ENCODE data around the gene SLC25A2.
"Not testable (repeated sequence)": the region's sequence is repeated elsewhere in the genome, so short reads cannot be mapped to it uniquely, and the experiment has no call there.

Gene SLC25A2

DNA sequence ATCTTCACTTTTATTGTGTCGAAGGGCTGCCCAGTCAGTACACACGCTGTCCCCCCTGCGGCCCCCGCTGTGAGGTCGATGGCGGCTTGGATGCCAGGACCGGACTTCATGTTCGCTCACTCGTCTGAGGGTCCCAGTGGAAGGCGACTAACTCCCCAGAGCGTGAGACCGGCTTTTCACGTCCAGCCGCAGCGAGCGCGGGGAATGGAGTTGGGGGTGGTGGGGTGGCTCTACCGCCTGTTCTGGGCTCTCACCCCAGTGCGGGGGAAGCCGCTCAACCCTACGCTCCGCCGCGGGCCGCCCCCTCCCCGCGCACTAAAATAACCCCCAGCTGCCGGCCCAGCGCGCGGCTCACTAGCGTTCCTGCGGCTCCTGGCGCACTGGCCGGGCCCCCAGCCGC lies at the start of gene SLC25A2:
SLC25A2 (minus strand) TSS at position 294 of the 400 bp plus-strand sequence; CDS start at position 110, 184 bp downstream.
- FAIRE-seq, result no peak

DNA sequence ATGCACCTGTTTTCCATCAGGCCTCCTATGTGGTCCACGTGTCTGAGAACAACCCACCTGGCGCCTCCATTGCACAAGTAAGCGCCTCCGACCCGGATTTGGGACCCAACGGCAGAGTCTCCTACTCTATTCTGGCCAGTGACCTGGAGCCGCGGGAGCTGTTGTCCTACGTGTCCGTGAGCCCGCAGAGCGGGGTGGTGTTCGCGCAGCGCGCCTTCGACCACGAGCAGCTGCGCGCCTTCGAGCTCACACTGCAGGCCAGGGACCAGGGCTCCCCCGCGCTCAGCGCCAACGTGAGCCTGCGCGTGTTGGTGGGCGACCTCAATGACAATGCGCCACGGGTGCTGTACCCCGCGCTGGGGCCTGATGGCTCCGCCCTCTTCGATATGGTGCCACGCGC lies 47.7 kb upstream of the SLC25A2 start:
- no peak for FAIRE-seq

DNA sequence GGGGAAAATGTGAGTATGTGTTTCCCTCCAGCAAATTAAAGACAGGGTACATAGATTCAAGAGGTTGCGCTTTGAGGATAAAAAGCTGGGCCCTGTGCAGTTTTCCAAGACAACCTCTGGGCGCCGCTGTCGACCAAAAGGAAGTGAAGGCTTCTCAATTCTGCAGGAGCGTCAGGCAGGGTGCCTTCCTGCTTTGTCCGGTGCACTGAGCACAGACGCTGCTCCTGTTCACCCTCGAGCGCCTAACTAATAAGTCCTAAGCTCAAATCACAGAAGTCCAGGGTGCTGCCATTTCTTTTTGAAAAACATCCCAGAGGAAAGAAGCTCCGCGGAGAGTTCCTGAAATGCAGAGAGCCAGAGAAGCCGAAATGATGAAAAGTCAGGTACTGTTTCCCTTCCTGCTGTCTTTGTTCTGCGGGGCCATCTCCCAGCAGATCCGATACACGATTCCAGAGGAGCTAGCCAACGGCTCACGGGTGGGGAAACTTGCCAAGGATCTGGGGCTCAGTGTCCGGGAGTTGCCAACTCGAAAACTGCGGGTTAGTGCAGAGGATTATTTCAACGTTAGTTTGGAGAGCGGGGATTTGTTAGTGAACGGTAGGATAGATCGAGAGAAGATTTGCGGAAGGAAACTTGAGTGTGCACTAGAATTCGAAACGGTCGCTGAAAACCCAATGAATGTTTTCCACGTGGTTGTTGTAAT lies 46.2 kb upstream of the SLC25A2 start, which contains the start of gene PCDHGB1:
PCDHGB1 (plus strand) TSS at position 183 of the 703 bp plus-strand sequence; CDS start at position 345, 162 bp downstream.
- no peak for FAIRE-seq

DNA sequence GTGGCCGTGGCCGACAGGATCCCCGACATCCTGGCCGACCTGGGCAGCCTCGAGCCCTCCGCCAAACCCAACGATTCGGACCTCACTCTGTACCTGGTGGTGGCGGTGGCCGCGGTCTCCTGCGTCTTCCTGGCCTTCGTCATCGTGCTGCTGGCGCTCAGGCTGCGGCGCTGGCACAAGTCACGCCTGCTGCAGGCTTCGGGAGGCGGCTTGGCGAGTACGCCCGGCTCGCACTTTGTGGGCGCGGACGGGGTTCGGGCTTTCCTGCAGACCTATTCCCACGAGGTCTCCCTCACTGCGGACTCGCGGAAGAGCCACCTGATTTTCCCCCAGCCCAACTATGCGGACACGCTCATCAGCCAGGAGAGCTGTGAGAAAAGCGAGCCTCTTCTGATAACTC lies 42.2 kb upstream of the SLC25A2 start:
- FAIRE-seq, result not testable (repeated sequence)

DNA sequence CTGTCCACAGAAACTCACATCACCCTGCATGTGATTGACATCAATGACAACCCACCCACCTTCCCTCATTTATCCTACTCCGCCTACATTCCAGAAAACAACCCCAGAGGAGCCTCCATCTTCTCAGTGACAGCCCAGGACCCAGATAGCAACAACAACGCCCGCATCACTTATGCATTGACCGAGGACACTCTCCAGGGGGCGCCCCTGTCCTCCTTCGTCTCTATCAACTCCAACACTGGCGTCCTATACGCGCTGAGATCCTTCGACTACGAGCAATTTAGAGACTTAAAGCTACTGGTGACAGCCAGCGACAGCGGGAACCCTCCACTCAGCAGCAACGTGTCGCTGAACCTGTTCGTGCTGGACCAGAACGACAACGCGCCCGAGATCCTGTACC lies 41.5 kb upstream of the SLC25A2 start:
- FAIRE-seq, result no peak

DNA sequence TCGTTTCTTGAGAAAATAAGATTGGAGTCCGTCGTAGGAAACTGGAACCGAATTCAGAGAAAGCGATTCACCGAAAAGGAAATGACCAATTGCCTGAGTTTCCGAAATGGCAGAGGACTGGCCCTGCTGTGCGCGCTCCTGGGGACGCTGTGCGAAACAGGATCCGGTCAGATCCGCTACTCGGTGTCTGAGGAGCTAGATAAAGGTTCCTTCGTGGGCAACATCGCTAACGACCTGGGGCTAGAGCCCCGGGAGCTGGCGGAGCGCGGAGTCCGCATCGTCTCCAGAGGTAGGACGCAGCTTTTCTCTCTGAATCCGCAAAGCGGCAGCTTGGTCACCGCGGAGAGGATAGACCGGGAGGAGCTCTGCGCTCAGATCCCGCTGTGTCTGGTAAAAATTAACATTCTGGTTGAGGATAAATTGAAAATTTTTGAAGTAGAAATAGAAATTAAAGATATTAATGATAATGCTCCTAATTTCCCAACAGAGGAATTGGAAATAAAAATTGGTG lies 40.2 kb upstream of the SLC25A2 start:
- no peak for FAIRE-seq

DNA sequence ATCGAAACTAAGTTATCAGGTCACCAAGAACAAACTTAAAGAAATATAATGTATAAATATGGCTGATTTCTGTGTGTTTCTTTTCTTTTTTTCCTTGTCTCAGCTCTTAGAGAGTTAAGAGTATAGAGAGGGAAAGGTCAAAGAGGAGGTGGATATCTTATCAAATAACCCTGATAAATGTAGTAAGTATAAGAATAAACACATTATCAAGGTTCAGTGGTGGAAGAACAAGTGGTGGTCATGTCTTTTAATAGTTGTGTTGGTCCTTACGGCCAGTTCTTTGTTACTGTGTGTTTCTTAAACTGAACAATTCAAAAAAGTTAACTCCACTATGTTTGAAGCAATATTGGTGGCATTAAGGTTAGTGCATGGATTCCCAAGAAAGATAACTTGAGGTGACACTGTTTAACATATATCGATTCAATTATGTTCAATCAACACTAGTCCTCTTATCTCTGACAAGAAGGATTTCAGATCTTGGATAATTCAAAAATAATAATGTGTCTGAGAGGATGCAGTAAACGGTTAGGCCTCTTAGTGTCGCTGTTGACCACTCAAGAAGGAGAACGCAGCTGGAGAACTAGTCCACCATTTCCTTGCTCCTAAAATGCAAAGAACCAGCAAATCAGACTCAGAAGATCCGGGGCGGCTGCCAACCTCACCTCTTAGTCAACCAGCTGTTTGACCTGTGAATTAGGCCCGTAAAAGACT lies 39.5 kb upstream of the SLC25A2 start, which contains the start of gene PCDHGA3:
PCDHGA3 (plus strand) TSS at position 588 of the 711 bp plus-strand sequence. CDS start 205 bp downstream, outside the sequence.
- no peak for FAIRE-seq

DNA sequence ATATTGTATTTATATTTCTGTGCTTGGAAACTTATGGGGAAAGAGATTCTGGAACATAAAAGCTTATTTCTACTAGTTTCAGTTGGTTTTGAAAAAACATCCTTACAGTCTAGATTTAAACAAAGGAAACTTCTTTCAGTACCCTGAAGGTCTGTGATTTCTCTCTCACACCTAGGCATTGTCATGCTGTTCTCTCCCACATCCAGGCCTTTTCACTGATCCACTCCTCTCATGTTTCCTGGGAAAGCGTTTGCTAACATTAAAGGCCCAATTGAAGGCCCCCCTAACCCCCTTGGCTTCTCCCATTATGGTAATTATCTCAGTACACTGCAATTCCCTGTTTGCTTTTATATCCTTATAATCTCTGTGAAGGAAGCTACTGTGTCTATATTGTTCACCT lies 38.9 kb upstream of the SLC25A2 start:
- no peak for FAIRE-seq

DNA sequence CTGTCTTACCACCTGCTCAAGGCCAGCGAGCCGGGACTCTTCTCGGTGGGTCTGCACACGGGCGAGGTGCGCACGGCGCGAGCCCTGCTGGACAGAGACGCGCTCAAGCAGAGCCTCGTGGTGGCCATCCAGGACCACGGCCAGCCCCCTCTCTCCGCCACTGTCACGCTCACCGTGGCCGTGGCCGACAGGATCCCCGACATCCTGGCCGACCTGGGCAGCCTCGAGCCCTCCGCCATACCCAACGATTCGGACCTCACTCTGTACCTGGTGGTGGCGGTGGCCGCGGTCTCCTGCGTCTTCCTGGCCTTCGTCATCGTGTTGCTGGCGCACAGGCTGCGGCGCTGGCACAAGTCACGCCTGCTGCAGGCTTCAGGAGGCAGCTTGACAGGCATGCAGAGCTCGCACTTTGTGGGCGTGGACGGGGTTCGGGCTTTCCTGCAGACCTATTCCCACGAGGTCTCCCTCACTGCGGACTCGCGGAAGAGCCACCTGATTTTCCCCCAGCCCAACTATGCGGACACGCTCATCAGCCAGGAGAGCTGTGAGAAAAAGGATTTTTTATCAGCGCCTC lies 37.0 kb upstream of the SLC25A2 start:
- FAIRE-seq, result not testable (repeated sequence)

DNA sequence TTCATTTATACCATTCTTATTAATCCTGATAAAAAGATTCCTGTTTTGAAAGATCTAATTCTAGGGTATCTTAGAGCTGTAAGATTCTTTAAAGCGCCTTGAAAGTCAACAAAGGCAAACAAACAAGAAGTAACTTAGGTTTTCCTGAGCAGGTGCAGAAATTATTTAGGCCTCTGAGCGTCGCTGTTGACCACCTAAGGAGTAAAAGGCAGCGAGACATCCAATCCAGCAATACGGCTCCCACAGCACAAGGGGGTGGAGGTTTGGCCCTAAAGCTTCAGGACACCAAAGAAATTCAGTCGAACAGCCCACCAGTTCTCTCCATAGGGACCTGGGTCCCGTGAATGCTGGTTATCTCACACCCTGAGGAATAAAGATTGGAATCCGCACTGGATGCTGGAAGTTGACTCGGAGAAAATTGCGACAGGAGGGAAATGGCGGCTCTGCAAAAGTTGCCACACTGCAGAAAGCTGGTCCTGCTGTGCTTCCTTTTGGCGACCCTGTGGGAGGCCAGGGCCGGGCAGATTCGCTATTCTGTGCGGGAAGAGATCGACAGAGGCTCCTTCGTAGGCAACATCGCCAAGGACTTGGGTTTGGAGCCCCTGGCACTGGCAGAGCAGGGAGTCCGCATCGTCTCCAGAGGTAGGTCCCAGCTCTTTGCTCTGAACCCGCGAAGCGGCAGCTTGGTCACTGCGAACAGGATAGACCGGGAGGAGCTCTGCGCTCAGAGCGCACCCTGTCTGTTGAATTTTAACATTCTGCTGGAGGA lies 34.9 kb upstream of the SLC25A2 start, which contains the start of gene PCDHGA2:
PCDHGA2 (plus strand) TSS at position 223 of the 769 bp plus-strand sequence.
- no peak for FAIRE-seq

DNA sequence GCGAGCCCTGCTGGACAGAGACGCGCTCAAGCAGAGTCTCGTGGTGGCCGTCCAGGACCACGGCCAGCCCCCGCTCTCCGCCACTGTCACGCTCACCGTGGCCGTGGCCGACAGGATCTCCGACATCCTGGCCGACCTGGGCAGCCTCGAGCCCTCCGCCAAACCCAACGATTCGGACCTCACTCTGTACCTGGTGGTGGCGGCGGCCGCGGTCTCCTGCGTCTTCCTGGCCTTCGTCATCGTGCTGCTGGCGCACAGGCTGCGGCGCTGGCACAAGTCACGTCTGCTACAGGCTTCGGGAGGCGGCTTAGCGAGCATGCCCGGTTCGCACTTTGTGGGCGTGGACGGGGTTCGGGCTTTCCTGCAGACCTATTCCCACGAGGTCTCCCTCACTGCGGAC lies 28.7 kb upstream of the SLC25A2 start:
- not testable (repeated sequence) for FAIRE-seq

DNA sequence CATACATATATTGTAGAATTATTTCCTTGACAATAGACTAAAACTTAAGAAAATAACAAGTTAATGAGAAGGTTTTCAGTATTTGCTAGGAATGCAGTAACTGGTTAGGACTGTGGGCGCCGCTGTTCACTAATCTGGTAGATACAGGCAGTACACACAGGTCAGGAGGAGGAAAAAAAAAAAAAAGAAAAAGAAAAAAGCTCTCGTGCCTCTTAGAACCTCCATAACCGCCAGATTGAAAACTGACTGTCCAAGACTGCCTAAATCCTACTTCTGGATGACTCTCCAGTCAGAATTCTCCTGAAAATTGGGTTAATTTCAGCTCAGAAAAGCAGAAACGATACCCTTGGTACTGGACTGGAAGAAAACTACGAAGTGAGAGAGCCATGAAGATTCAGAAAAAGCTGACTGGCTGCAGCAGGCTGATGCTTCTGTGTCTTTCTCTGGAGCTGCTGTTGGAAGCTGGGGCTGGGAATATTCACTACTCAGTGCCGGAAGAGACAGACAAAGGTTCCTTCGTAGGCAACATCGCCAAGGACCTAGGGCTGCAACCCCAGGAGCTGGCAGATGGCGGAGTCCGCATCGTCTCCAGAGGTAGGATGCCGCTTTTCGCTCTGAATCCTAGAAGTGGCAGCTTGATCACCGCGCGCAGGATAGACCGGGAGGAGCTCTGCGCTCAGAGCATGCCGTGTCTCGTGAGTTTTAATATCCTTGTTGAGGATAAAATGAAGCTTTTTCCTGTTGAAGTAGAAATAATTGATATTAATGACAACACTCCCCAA lies 26.6 kb upstream of the SLC25A2 start, which contains the start of gene PCDHGA1:
PCDHGA1 (plus strand) TSS at position 216 of the 782 bp plus-strand sequence.
- no peak for FAIRE-seq

DNA sequence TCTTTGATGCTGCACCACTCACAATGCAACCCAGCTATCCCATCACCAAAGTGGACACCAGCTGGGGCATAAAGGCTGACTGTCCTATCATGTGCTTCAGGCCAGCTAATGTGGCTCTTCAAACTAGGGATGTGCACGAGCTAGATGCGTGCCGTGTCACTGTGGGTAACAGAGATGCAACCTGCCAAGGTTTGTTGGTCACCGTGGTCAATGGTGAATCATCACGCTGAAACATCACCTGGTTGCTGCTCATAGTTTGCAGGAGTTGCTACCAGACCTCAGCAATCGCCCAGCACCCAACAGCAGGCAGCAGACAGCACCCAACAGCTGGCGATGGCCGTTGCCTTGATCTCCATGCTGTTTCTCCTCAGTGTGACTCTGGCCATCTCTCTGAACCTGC lies 24.4 kb upstream of the SLC25A2 start:
- no peak for FAIRE-seq

DNA sequence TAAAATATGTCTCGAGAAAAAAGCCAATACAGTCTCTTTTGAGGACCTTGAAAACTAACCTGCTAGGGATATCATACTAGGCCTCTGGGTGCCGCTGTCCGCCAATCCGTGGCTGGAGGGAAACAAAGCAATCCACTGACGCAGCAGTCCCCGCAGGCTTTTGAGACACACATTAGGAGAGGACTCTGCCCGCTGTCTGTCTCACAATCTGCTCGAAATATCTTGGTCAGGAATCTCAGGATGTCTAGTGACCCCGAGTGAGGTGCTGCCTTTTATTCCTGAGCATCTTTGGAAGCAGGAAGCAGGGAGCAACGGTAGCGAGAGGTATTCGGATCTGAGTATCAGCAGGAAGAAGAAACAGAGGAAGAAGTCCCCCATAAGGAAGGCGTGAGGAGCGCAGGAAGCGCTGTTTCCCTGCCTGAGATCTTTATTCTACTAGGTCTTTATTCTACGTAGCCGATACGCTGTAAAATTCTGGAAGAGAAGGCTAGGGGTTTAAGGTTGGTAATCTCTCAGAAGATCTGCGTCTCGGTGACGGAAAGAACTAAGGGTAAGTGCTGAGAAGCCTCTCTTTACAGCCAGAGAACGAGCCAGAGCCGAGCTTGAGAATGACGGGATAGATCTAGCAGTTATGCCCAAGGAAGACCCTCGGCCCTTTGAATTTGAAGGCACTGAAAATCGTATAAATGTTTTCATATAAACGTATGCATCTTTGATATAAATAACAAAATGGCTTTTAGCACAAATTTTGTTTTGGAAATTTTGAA lies 22.4 kb upstream of the SLC25A2 start:
- FAIRE-seq, result no peak

DNA sequence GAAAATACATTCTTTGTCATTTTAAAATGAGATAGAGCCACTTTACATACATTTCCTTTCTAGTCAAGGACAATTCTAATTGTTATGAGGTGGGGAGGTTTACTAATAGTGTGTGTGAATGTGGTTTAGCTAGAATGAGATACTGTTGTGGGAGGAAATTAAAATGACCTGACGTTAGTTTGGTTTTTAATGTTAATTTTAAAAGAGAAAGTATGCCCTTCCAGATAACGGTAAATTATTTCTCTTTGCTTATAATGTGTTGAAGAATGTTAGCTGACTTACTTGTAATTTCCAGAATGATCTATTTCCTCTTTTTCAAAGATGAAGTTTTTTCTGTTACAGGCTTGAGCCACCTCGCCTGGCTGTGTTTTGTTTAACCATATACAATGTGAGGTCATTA lies 18.4 kb upstream of the SLC25A2 start:
- no peak for FAIRE-seq

DNA sequence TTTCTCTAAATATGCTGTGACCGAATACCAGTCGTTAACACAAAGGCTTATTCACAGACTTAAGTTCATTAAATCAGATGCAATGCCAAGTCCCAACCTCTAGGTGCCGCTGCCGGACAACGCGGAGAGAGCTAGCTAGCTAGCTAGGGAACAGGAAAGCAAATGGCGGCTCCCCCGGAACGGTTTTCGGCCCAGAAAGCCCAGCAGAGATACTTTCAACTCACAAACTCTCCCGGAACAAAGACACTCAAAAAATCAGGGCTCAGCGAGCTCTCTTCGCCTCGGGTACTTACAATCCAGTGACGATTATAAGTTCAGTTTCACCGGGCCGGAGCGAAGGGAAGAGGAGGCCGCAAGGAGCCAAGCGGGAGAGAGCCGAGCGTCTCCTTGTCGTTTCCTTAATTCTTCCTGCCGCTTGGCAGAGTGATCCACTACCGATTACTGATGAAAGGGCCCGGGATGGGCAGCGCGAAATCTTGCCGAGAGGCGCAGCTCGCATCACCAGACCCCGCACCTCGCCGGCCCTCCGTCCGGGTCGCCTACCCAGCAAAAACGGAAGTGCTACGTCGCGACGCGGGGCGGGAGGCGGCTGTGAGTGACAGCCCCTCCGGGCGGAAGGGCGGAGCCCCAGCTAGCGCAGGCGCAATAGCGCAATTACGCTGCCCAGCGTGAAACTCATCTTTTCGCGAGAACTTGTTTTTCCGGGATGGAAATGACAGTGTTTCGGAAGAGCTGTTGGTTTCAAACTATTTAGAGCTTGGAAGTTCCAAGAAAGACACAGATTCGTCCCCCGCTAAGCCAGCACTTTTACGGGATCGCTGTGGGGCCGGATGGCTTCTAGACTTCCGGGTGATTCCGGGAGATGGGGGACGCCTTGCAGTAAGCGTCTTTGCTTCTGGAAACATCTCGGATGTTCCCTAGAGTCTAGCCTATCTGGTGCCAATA lies 16.6 kb upstream of the SLC25A2 start, which contains the start of gene TAF7:
TAF7 (minus strand) TSS at position 560 of the 945 bp plus-strand sequence. CDS start 740 bp downstream, outside the sequence.
- no peak for FAIRE-seq

DNA sequence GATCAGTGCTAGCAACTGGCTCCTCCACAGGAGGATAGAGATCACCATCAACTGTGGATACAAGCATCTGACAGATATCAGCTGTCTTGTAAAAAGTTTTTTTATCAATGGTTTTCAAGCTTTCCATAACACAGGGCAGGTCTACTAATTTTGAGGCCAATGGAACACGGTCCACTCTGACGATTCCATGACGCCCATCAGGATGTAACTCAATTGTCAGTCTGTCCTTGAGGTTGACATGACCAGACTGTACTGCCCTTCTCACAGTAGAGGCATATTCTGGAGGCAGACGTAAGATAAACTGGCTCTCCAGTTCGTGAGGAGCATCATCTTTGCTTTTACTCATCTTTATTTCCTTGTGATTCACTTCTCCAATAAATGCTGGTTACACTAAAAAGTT lies 15.8 kb upstream of the SLC25A2 start:
- no peak for FAIRE-seq

DNA sequence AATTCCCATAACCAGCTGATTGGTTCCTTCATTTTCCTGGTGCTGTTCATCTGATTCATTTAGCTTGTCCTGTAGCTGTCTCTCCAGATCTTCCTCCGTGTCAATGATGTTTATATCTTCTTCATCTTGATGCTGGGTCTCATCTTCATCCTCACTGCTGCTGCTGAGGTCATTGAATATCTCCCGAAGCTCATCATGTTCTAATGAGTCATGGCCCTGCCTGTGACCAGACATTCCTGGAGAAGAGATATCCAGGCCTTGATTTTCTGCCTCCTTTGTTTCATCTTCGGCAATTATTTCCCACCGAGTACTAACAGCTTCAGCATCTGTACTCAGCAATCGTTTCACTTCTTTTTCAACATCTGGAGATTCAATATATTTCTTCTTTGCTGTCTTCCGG lies 15.4 kb upstream of the SLC25A2 start:
- no peak for FAIRE-seq

DNA sequence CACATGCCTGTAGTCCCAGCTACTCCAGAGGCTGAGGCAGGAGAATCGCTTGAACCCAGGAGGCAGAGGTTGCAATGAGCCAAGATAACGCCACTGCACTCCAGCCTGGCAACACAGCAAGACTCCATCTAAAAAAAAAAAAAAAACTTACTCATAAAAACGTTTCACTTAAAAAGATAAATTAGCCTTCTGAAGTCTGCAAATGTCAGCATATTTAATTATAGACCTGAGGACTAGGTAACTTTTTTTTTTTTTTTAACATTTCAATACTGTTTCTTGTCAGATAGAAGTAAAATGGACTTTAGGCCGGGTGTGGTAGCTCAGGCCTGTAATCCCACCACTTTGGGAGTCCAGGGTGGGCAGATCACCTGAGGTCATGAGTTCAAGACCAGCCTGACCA lies 13.1 kb upstream of the SLC25A2 start:
- not testable (repeated sequence) for FAIRE-seq

Measured in endometrium (tissue), 2 donors.